HG03097 (cell line): ENCODE results near the gene MYO1D.
"Not testable (repeated sequence)": the region's sequence is repeated elsewhere in the genome, so short reads cannot be mapped to it uniquely, and the experiment has no call there.

Experiments
- ATAC-seq: cut with Tn5 transposase; IDR thresholded peaks from one replicate; pipeline ENCODE4 v1.9.1; 2021; ENCODE audit not compliant: unreplicated experiment, low FRiP score

Gene MYO1D

GRCh38 chr17:32876417-32877163 lies at the start of gene MYO1D:
TSS of gene MYO1D (minus strand) at chr17:32877124. CDS start at chr17:32876872, 252 bp downstream.
- ATAC-seq = peak; percentile 46

GRCh38 chr17:32926183-32926582 lies 49.3 kb upstream of the MYO1D start:
- no peak for ATAC-seq

GRCh38 chr17:32923905-32924304 lies 47.0 kb upstream of the MYO1D start:
- not testable (repeated sequence) for ATAC-seq

- no peak for ATAC-seq
Measured at GRCh38 chr17:32921017-32921416, 44.1 kb upstream of the MYO1D start.

GRCh38 chr17:32920293-32920692 lies 43.4 kb upstream of the MYO1D start:
- no peak for ATAC-seq

GRCh38 chr17:32919876-32920275 lies 43.0 kb upstream of the MYO1D start:
- ATAC-seq = not testable (repeated sequence)

GRCh38 chr17:32917842-32918241 lies 40.9 kb upstream of the MYO1D start:
- no peak for ATAC-seq

GRCh38 chr17:32917081-32917480 lies 40.2 kb upstream of the MYO1D start:
- no peak for ATAC-seq

GRCh38 chr17:32916134-32916533 lies 39.2 kb upstream of the MYO1D start:
- ATAC-seq = no peak

GRCh38 chr17:32915245-32915644 lies 38.3 kb upstream of the MYO1D start:
- no peak for ATAC-seq

- no peak for ATAC-seq
Measured at GRCh38 chr17:32914181-32914580, 37.3 kb upstream of the MYO1D start.

GRCh38 chr17:32913593-32913992 lies 36.7 kb upstream of the MYO1D start:
- no peak for ATAC-seq

- ATAC-seq = no peak
Measured at GRCh38 chr17:32912218-32912897, 35.4 kb upstream of the MYO1D start.

- no peak for ATAC-seq
Measured at GRCh38 chr17:32910769-32911168, 33.8 kb upstream of the MYO1D start.

GRCh38 chr17:32909787-32910369 lies 33.0 kb upstream of the MYO1D start:
- ATAC-seq = no peak

GRCh38 chr17:32907583-32907982 lies 30.7 kb upstream of the MYO1D start:
- ATAC-seq = no peak

- ATAC-seq = no peak
Measured at GRCh38 chr17:32904891-32905290, 28.0 kb upstream of the MYO1D start.

- ATAC-seq = no peak
Measured at GRCh38 chr17:32903774-32904673, 27.1 kb upstream of the MYO1D start.

GRCh38 chr17:32901743-32902142 lies 24.8 kb upstream of the MYO1D start:
- no peak for ATAC-seq

- ATAC-seq = no peak
Measured at GRCh38 chr17:32899236-32900013, 22.5 kb upstream of the MYO1D start.
